ENCODE results near the gene TMEM59L.
A peak's percentile ranks its signal among the peaks of the same experiment; 100 is the strongest.
"Not testable (repeated sequence)": the region's sequence is repeated elsewhere in the genome, so short reads cannot be mapped to it uniquely, and the experiment has no call there.

Gene TMEM59L

GRCh38 chr19:18594096-18594823 is 18.4 kb upstream of the TMEM59L start:
- peak; percentile 41 to 71 (median 52) for DNase-seq (ENCODE audit: low read depth in 3 of 3)

- no peak for DNase-seq (ENCODE audit: low read depth in 3 of 3)
Observed at GRCh38 chr19:18594824-18595373, 17.8 kb upstream of the TMEM59L start.

DNA sequence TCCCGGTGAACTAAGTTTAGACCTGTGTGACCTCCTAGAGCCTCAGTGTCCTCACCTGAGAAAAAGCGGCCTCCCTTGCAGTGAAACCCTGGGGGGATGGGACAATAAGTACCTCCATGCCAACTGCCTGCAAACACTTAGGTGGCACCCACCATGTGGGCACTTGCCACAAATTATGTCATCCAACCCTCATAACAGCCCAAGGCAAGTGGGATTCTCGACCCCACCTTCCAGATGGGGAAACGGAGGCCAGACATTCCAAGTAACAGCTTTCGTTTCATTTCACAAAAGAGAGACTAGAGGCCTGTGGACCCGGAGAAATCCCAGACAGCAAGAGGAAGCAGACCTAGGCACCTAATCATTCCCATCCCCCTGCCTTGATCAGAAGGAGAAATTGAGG is 17.2 kb upstream of the TMEM59L start:
- no peak for DNase-seq (ENCODE audit: low read depth in 3 of 3)

DNA sequence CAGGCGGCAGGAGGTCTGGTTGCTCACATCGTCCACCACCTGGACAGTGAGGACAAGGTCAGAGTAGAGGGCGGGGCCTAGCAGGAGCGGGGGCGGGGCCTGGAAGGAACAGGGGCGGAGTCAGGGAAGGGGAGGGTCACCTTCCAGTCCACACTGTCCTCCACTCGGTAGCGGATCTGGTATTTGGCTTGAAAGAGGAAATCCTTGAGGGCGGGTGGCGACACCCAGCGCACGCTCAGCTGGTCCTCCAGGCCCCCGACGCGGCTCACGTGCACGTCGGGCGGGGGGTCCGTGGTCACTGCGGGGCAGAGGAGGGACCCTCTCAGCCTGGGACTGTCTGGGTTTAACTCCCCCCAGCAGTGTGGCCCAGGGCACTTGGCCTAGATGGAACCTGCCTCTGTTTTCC is 15.9 kb upstream of the TMEM59L start:
- no peak for DNase-seq (ENCODE audit: low read depth in 3 of 3)

DNA sequence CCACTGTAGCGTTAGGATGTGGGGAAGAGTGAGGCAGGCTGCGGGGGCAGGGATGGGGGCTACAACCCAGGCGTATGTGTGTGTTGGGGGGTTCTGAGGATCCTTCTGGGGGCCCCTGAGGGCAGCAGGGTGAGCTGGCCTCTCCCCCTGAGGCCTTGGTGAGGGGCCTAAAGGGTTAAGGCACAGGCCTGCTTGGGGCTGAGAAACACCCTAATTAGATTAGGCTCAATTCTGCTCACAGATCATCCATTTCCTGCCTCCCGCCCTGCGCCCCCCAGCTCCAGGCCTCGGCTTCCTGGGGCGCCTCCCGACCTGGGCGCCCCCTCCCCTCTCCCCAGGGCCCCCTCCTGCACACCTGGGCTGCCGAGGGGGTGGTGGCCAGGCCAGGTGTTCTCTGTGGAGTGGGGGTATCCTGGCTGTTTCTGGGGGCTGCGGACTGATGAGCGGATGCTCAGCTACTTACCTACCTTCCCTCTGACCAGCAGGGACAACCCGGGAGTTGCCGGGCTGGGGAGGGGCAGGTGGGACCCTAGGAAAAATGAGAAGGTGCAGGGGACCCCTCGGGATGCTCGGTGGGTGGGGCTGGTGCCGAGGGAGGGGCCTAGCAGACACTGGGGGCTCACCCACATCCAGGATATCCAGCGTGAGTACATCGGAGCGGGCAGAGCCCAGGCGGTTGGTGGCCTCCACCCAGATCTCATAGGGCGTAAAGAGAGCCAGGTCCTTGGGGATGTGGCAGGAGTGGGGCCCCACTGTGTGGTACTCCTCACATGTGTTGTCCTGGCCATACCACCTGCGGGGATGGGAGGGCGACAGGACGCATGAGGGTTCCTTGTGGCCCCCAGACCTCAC is 14.6 kb upstream of the TMEM59L start:
- no peak for DNase-seq (ENCODE audit: low read depth in 3 of 3)

- DNase-seq (ENCODE audit: low read depth in 3 of 3): no peak
Observed at GRCh38 chr19:18599485-18599884, 13.2 kb upstream of the TMEM59L start.

- DNase-seq (ENCODE audit: low read depth in 3 of 3): not testable (repeated sequence)
Observed at GRCh38 chr19:18600692-18601397, 11.8 kb upstream of the TMEM59L start.

GRCh38 chr19:18601875-18602274 is 10.8 kb upstream of the TMEM59L start:
- no peak for DNase-seq (ENCODE audit: low read depth in 3 of 3)

DNA sequence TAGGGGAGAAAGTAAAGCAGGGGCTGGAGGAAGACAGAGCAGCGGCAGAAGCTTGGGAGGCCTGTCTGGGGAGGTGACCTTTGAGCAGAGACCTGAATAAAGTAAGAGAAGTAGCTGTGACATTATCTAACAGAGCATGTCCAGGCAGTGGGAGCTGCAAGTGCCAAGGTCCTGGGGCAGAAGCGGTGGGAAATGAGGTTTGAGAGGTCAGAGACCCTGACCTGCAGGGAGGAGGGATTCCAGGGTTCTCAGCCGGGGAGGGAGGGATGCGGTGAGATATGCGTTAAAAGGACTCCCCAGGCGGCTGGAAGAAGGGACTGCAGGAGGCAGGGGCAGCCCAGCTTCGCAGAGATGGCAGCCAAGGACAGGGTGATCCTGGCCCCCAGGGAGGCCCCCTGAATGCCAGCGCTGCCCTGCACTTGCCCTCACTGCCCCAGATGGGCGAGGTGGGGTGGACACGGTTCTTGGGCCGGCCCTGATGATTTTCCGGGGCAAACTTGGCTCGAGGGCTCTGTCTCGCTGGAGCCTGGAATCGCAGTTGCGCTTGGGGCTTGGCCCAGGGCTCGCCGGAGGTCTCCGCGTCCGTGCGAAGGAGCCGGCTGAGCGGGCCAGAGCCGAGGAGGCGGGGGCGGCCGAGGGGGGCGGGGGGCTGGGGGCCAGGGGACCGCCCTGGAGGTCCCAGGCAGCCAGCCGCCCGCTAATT is 9.3 kb upstream of the TMEM59L start:
- DNase-seq (ENCODE audit: low read depth in 3 of 3): no peak

DNA sequence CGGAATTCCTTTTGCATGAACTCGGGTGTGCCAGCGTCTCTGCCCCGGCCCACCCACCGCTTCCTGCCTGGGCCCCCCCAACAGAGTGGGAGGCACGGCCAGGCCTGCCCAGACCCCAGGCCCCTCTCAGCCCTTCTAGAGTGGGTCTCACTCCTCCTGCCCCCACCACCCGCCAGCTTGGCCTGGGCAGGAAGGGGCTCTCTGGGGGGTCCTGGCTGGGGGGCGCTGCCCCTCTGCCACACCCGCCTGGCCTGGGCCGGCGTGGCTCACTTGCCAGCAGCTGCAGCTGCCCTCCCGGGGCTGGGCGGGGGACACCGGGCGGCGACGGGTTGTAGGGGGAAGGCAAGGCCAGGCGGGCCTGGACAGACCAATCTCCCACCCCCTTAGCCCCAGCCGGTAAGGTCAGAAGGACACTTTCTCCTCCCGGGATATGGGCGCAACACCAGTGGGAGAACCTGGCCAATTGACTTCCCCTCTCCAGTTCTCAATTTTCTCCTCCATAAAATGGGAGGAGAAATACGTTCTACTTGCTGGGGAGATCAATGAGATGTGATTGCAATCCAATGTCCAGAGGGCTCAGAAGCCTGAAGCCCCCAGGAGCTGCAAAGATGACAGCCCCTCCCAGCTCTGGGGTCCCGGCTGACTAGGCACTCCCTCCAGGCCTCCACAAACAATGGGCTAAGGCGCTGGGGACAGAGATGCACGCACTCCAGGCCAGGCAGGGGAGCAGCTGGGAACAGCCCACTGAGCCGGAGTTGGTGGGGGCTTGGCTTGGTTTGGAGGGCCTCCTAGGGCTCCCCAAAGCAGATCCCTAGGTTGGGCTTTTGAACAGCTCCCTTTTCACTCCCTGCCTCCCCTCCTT is 8.5 kb upstream of the TMEM59L start:
- no peak for DNase-seq (ENCODE audit: low read depth in 3 of 3)

DNA sequence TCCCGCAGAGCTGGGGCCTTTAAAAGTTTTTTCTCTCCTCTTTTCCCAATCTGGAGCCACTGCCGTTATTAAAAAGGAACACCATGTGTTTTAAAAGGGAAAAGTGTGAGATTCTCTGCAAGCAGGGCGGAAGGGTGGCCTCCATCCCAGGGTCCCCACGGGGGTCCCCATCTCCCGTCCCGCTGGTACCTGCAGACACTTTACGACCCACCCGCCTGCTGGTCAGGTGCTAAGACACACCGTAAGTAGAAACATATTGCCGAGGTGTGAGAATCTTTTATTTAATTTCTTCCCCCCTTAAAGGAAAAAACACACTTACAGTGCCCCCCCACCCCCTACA is 7.9 kb upstream of the TMEM59L start:
- no peak for DNase-seq (ENCODE audit: low read depth in 3 of 3)

DNA sequence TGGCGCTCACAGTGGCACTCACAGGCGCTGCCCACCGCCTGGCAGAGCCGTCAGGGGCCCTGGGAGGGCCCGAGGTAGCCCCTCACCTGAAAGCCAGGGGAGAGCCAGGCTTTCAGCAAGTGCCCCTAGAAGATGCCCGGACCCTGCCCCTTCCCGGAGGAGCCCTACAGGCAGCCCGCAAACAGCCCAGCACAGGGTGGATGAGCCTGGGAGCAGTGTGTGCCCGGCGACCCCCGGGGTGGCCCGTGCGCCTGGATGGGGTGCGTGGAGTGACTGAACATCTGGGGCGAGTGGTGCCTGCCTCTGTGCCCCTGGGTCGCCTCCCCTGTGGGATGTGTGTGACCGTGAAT is 7.5 kb upstream of the TMEM59L start:
- no peak for DNase-seq (ENCODE audit: low read depth in 3 of 3)

DNA sequence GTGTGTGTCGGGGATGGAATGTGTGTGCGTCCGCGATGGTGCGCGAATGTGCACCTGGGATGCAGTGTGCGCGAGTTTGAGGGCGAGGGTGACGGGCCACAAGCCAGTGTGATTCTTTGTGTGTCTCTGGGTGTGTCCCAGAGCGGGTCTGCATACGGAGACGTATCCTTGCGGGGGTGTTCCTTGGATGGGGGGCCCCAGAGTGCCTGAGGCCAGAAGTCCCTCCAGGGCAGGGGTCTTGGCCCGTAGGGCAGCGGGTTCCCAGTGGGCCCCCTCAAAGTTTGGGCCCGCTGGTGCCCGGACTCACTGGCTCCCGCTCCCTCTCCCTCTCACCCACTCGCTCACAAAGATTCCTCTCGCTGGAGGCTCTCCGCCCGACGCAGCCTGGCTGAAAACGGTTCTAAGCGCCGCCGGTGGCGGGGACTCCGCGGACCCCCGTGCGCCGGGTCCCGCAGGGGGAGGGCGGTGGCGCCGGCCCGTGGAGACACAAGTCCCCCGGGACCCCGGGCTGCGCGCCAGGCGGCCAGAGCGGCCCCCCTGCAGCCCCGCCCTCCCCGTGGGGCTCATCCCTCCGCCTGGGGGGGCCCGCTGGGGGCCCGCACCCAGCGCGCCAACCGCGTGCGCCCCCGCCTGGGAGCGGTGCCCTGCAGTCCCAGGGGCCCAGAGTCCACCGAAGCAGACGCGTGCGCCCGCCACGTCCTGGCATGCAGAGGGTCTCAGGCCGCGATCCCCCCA is 7.0 kb upstream of the TMEM59L start:
- DNase-seq (ENCODE audit: low read depth in 3 of 3): no peak

GRCh38 chr19:18606281-18607225 is 6.1 kb upstream of the TMEM59L start, which contains the start of gene CRLF1:
Gene CRLF1, minus strand, starts transcription at chr19:18606799. Its CDS starts 143 bp downstream, at chr19:18606656.
- DNase-seq (ENCODE audit: low read depth in 3 of 3): no peak

DNA sequence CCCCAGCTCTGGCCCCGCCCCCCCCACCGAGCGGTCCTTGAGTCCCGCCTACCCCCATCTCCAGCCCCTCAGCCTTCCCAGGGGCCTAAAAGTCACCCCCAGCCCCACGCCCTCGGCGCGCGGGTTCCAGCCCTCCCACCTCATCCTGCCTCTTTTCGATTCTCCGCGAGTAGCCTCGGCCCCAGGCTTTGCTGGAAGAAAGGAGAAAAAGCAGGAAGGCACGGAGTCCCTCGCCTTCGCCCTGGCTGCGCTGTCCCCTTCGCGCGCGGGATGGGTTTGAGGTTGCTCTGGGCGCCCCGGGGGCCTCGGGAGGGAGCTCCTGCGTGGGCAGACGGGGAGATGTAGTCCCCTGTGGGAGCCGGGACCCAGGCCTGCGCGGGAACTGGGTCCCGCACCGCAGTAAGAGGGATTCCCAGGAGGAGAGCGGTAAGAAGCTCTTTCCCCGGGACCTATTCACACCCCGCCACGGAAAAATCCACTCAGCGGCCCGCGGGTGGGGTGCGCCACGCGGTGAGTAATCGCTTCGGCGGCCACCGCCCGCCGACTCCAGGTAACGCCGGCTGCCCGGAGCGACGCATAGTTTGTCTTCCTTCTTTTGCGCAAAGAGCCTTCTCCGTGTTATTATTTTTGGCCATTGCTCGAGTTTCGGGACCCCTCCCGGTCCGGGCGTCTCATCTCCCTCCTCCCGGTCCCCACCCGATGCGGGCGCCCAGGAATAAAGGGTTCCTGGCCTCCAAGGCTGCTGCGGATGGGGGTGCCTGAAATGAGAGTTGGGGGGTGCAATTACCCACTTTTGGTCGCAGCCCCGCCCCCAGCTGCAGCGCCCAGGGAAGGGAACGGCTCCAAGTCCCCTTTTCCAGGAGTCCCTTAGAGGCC is 5.2 kb upstream of the TMEM59L start:
- no peak for DNase-seq (ENCODE audit: low read depth in 3 of 3)

DNA sequence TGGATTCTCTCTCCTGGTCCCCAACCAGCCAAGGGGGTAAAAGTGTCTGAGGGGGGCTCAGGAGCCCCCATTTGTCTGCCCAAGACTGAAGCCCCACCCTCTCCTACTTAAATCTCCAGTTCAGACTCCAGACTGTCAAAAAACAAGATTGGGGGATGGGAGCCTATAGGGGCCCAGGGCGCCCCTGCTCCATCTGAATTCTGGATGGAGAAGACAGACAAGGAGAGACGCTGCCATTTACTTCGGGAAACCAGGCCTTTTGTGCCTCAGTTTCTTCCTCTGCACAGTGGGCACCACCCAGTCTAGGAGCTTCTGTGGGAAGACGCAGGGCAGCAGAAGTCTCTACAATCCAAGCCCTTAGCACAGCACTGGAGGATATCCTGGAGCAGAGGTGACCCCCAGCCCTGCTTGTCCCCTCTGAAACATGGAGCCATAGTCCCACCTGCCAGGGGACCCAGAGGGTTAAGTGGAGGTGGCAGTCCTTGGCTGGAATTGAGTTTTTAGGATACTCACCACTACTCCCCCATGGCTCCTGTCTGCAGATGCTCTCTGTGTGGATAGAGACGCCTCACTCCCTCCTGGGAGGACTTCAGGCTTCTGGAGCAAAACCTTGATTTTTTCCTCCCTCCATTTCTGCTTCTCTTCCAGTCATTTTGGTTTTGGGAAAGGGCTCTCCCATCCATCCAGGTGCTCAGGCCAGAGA is 4.4 kb upstream of the TMEM59L start:
- no peak for DNase-seq (ENCODE audit: low read depth in 3 of 3)
